Keratinocyte (primary cell): Measurements from ENCODE around the gene FAM227A. TPM values are rescaled to one million over a fixed set of nuclear protein-coding genes. Genes with fewer than 3 reads are reported as not detected.

Source experiments
- DNase-seq: peaks from one replicate; pipeline ENCODE4 v3.0.0-alpha.2; 2011; ENCODE audit warnings: low read depth, missing footprints, low spot score
- FAIRE-seq: peaks from 2 replicates; lab custom pipeline; 2011; peaks lifted over from hg19 to GRCh38; lab: Jason Lieb, UNC
- H2AFZ ChIP-seq: 2 replicates; pipeline ENCODE4 v1.6.0; 2012; ENCODE audit warnings: low read length, control low read depth, inconsistent platforms; ENCODE audit not compliant: control insufficient read depth
- H3K27ac ChIP-seq: 2 replicates; pipeline ENCODE4 v1.5.1; 2011; ENCODE audit warnings: low read length; ENCODE audit not compliant: control insufficient read depth, insufficient read depth
- H3K27me3 ChIP-seq: 3 replicates; pipeline ENCODE4 v1.6.0; 2011; ENCODE audit warnings: low read length; ENCODE audit not compliant: control insufficient read depth, insufficient read depth; ENCODE audit errors: extremely low read depth
- H3K36me3 ChIP-seq, 2 experiments: 2 replicates in 1 of 2; 3 replicates in 1 of 2; pipeline ENCODE4 v1.5.1; 2011; ENCODE audit warnings: low read length in 2 of 2, mild to moderate bottlenecking in 1 of 2; ENCODE audit not compliant: control insufficient read depth in 2 of 2, insufficient read depth in 2 of 2; ENCODE audit errors: extremely low read depth in 1 of 2
- H3K4me1 ChIP-seq: 3 replicates; pipeline ENCODE4 v1.5.1; 2011; ENCODE audit warnings: low read length; ENCODE audit not compliant: control insufficient read depth, insufficient read depth; ENCODE audit errors: extremely low read depth
- H3K4me2 ChIP-seq: 3 replicates; pipeline ENCODE4 v1.6.0; 2011; ENCODE audit warnings: low read depth, low read length; ENCODE audit not compliant: control insufficient read depth, insufficient read depth; ENCODE audit errors: extremely low read depth
- H3K4me3 ChIP-seq, 3 experiments: fragments of 200-600 bp in 1 of 3; sonication (generic) in 1 of 3; 2 replicates in 2 of 3; 3 replicates in 1 of 3; pipeline ENCODE4 v1.5.1; 2011 to 2016; ENCODE audit warnings: low read length in 3 of 3, mild to moderate bottlenecking in 3 of 3, control low read depth in 2 of 3, inconsistent platforms in 1 of 3, low read depth in 1 of 3, mixed read lengths in 1 of 3, mixed run types in 1 of 3, moderate library complexity in 1 of 3; ENCODE audit not compliant: control insufficient read depth in 2 of 3, insufficient read depth in 2 of 3; ENCODE audit errors: extremely low read depth in 1 of 3
- H3K79me2 ChIP-seq: 2 replicates; pipeline ENCODE4 v1.6.0; 2012; ENCODE audit warnings: low read length; ENCODE audit not compliant: control insufficient read depth, insufficient read depth
- H3K9ac ChIP-seq: 3 replicates; pipeline ENCODE4 v1.6.0; 2011; ENCODE audit warnings: low read length; ENCODE audit not compliant: control insufficient read depth, insufficient read depth; ENCODE audit errors: extremely low read depth
- H3K9me1 ChIP-seq: 3 replicates; pipeline ENCODE4 v1.6.0; 2011; ENCODE audit warnings: low read length; ENCODE audit not compliant: control insufficient read depth, insufficient read depth; ENCODE audit errors: extremely low read depth
- H3K9me3 ChIP-seq: 2 replicates; pipeline ENCODE4 v1.5.1; 2012; ENCODE audit warnings: low read depth, low read length; ENCODE audit not compliant: control insufficient read depth
- H4K20me1 ChIP-seq: 3 replicates; pipeline ENCODE4 v1.6.0; 2011; ENCODE audit warnings: low read length; ENCODE audit not compliant: control insufficient read depth, insufficient read depth; ENCODE audit errors: extremely low read depth
- EZH2 ChIP-seq: IDR thresholded peaks from one replicate; pipeline ENCODE4 v1.6.1; 2012; ENCODE audit warnings: inconsistent platforms, mild to moderate bottlenecking, low read length, moderate library complexity
- dilution Hi-C: fragments of 300-500 bp; cut with MboI; formaldehyde crosslinking; loops from one replicate; pipeline ENCODE4 v1.7.0; 2020; ENCODE audit warnings: low sequenced_read_pairs; ENCODE audit not compliant: extremely low pct_ligation_motif_present
- polyA plus RNA-seq, 5 experiments: library from polyadenylated mRNA; depleted of rRNA in 3 of 5; stranded (reverse) in 3 of 5; stranded (forward) in 1 of 5; unstranded in 1 of 5; fragments of >200 nt; gene quantifications; 1 replicate in 1 of 5; 2 replicates in 3 of 5; 3 replicates in 1 of 5; pipeline versions ENCODE4 v1.2.1 to v1.2.3, GENCODE V29; 2011 to 2012; ENCODE audit warnings: missing spikeins in 2 of 5, low read depth in 1 of 5, low replicate concordance in 1 of 5
- TF ChIP-seq, protein P1 (sequence below), 3 experiments: IDR thresholded peaks in 1 of 3; conservative IDR thresholded peaks in 1 of 3; optimal IDR thresholded peaks in 1 of 3; 2 replicates in 2 of 3; 3 replicates in 1 of 3; pipeline versions ENCODE3 to v1.5.1; 2011; ENCODE audit warnings: low read length in 3 of 3, mild to moderate bottlenecking in 3 of 3, moderate library complexity in 2 of 3, control low read depth in 1 of 3, inconsistent platforms in 1 of 3; ENCODE audit not compliant: insufficient read depth in 2 of 3; ENCODE audit errors: extremely low read depth in 1 of 3

The FAM227A gene
- polyA plus RNA-seq, 1 donor (not counting 4 experiments of a cell fraction or from before 2014, with no cell fraction given), result 1.1 TPM

DNA sequence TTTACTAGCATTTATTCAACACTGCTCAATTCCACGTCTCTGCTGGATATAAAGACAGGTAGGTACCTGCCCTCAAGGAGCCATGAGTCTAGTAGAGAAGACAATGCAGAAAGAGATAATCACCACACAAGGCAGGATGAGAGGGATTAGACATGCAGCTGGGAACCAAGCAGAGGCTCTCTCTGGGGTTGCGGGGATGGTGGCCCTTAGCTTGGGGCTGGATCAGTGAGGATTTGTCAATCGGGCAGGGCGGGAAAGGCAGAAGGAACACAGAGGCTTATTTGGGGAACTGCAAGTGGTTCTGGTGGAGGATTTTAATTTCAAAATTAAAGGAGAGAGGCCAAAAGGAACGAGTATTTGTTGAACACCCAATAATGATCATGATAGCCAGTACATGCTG lies 77.7 kb downstream of the FAM227A start:
- H3K4me2 ChIP-seq, result no peak overlapping the region
- TF ChIP-seq, protein P1, sequence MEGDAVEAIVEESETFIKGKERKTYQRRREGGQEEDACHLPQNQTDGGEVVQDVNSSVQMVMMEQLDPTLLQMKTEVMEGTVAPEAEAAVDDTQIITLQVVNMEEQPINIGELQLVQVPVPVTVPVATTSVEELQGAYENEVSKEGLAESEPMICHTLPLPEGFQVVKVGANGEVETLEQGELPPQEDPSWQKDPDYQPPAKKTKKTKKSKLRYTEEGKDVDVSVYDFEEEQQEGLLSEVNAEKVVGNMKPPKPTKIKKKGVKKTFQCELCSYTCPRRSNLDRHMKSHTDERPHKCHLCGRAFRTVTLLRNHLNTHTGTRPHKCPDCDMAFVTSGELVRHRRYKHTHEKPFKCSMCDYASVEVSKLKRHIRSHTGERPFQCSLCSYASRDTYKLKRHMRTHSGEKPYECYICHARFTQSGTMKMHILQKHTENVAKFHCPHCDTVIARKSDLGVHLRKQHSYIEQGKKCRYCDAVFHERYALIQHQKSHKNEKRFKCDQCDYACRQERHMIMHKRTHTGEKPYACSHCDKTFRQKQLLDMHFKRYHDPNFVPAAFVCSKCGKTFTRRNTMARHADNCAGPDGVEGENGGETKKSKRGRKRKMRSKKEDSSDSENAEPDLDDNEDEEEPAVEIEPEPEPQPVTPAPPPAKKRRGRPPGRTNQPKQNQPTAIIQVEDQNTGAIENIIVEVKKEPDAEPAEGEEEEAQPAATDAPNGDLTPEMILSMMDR (optimal IDR thresholded peaks at IDR 0.05 in 1 of 3, IDR thresholded peaks at IDR 0.05 in 1 of 3, conservative IDR thresholded peaks at IDR 0.05 in 1 of 3; ENCODE audit: extremely low read depth in 1 of 3, insufficient read depth in 2 of 3, low read length in 3 of 3), result no peak
- TF ChIP-seq EZH2, result no peak
- H3K27me3 ChIP-seq, result no peaks in the 10 kb centered on the region
- no peak overlapping the region for H2AFZ ChIP-seq
- H3K4me3 ChIP-seq, result no peak overlapping the region
- H4K20me1 ChIP-seq, result no peaks in the 10 kb centered on the region
- H3K9ac ChIP-seq, result no peak overlapping the region
- no peaks in the 10 kb centered on the region for H3K9me3 ChIP-seq
- H3K9me1 ChIP-seq, result no peaks in the 10 kb centered on the region
- DNase-seq (no peak), FAIRE-seq (no peak)
- no peaks in the 10 kb centered on the region for H3K36me3 ChIP-seq
- no peaks in the 10 kb centered on the region for H3K79me2 ChIP-seq
- no peak overlapping the region for H3K27ac ChIP-seq
- H3K4me1 ChIP-seq, result no peaks in the 10 kb centered on the region
- dilution Hi-C loops, result no loop called here

DNA sequence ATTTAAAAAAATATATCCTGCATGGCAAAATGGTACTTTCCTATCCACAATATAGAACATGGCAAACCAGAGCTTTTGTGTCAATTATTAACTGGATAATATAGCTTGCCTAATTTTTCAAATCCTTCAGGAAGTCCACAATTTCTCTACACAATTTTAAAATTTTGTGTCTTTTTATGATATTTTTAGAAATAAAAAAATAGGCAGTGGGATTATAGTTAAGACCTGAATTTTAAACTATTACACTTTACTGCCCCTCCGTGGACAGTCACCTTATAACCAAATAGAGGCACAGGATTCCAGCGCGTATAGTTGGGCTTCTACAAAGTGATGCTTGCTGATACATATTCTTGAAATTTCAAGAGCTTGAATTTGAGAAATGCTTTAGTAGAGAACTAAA lies 84.1 kb downstream of the FAM227A start:
- Histone ChIP-seq H3K9me3 (no peaks in the 10 kb centered on the region), H3K4me2 (no peak overlapping the region), H4K20me1 (no peaks in the 10 kb centered on the region), H3K9ac (no peak overlapping the region), H3K27ac (no peak overlapping the region), H3K36me3 (no peaks in the 10 kb centered on the region), H3K9me1 (no peaks in the 10 kb centered on the region), H3K4me1 (peaks cover 7% of the 10 kb centered on the region), H2AFZ (no peak overlapping the region), H3K27me3 (no peaks in the 10 kb centered on the region), H3K4me3 (no peak overlapping the region), H3K79me2 (no peaks in the 10 kb centered on the region)
- DNase-seq, result no peak
- FAIRE-seq, result peak; percentile 29
- TF ChIP-seq, protein P1 (optimal IDR thresholded peaks at IDR 0.05 in 1 of 3, IDR thresholded peaks at IDR 0.05 in 1 of 3, conservative IDR thresholded peaks at IDR 0.05 in 1 of 3; ENCODE audit: extremely low read depth in 1 of 3, insufficient read depth in 2 of 3, low read length in 3 of 3), result peak; percentile 31 to 48 (median 39)
- TF ChIP-seq EZH2, result no peak
- dilution Hi-C loops, result no loop called here
